Ramos (cell line): ENCODE results near the gene CCDC172.
"Not testable (repeated sequence)": the region's sequence is repeated elsewhere in the genome, so short reads cannot be mapped to it uniquely, and the experiment has no call there.

Source experiments
- in situ Hi-C: fragments of 300-500 bp; cut with MboI; formaldehyde crosslinking; loops from one replicate; pipeline ENCODE4 v1.14.3; 2022; ENCODE audit warnings: low sequenced_read_pairs; ENCODE audit not compliant: unreplicated experiment

CCDC172 gene

DNA sequence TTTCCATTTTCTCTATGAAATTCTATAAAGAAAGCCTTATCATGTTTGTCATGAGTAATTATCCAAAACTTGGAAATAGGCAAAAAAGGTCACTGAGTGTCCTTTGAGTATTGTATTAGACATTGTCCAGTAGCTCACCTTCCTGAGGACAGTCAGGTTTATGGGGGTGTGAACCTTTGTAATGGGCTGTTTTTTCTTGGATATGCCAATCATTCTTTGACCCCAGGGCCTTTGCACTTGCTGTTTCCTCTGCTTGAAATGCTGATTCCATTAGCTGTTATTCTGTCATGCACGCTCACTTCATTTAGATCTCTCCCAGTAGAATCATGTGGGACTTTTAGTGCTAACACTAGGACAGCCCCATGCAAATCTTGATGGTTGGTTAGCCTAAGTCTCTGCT, 4.9 kb downstream of the CCDC172 start:
- in situ Hi-C loops = no loop called here

DNA sequence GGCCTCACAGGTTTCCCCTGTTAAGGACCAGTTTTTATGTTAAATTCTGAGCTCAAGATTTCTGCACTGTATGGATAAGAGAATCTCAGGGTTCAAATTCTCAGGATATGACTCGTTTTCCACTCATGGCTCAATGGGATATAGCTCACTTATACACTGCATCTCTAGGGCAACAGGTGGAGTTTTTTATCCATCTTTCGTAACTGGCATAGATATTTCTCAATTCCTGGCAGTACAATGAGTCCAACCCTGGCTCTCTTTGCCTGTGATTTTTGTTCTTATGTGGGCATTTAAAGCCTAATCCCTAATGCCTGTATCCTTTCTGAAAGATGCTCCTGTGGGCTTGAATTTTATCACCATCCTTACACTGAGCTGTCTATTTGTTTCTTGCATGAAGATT, 7.6 kb downstream of the CCDC172 start:
- in situ Hi-C loops = no loop called here

DNA sequence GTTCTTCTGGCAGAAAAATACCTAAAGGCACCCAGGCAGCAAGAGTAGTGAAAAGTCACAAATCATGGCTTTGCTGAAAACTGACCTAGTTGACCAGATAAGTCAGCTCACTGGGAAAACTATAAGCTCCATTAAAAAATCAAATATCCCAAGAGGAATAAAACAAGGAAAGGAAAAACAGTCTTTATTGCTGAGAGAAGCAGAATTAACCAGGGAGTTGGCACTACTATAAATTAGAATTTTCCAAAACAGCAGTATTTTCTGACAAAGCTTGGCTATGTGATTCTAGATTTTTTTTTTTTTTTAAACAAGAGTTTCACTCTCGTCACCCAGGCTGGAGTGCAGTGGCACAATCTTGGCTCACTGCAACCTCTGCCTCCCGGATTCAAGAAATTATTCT, 12.6 kb downstream of the CCDC172 start:
- in situ Hi-C loops = no loop called here

DNA sequence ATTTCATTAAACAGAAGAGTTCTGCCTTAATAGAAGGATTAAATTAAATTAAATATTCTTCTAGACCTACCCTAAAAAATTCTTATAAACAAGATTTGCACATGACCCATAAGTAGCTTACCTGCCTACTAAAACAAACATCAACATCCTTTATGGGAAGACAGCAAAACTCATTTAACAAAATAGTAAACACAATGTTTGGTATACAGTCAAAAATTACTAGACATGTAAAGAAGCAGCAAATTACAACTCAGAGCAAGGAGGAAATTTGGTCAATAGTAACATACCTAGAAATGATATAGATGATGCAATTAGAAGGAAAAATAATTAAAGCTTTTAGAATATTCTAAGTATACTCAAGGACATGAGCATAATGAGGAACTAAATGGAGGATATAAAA, 27.9 kb downstream of the CCDC172 start:
- in situ Hi-C loops = no loop called here

DNA sequence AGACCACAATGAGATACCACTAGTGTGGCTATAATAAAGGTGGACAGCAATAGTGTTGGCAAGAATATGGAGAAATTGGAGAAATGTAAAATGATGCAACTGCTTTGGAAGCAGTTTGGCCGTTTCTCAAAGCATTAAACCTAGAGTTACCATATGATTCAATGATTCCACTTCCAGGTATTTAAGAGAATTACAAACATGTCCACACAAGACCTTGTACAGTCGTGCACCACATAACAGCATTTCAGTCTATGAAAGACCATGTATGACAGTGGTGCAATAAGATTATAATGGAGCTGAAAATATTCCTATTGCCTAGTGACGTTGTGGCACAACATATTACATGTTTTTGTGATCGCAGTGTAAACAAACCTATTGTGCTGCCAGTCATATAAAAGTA, 29.6 kb downstream of the CCDC172 start:
- in situ Hi-C loops = no loop called here

DNA sequence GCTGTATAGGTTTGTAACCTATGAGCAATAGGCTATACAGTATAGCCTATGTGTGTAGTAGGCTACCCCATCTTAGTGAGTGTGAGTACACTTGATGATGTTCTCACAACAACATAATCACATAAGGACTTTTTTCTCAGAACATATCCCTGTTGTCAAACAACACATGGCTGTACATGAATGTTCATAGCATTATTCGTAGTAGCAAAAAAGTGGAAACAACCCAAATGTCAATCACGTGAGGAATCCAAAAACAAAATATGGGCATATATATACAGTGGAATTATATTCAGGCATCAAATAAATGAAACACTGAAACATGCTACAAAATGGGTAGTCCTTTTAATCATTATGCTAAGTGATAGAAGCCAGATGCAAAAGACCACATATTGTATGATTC, 31.1 kb downstream of the CCDC172 start:
- in situ Hi-C loops = no loop called here

DNA sequence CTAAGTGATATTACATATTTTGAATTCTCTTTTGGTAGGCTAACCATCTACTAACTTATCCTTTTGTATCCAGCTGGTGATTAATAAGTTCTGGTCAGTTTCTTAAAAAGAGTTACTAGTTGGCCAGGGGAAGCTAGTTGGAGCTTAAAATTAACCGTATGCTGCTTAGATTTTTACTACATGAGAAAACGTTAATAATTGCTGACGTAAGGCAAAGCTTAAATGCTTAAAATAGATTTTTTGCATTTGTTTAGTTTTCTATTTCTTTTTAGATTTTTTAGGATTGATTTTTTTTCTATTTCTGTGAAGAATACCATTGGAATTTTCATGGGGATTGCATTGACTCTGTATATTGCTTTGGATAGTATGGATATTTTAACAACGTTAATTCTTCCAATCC, 32.6 kb downstream of the CCDC172 start:
- in situ Hi-C loops = no loop called here

DNA sequence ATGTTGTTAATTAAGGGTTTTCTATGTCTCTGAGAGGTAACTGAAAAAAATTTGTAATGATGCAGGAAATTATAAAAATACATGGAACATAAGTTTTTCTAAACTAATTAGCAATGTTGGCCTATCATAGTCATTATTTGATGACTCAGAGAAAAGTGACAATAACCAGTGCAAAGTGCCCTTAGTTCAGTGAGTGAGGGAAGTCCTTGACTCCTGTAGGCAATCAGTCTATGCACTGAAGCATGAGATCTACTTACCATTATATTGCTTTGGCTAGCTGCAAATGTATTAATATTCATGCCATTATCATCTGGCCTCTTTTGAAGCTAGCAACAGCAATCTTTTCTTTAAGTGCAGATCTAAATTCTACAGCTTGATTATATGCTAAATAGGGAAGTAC, 40.6 kb downstream of the CCDC172 start:
- in situ Hi-C loops = no loop called here

DNA sequence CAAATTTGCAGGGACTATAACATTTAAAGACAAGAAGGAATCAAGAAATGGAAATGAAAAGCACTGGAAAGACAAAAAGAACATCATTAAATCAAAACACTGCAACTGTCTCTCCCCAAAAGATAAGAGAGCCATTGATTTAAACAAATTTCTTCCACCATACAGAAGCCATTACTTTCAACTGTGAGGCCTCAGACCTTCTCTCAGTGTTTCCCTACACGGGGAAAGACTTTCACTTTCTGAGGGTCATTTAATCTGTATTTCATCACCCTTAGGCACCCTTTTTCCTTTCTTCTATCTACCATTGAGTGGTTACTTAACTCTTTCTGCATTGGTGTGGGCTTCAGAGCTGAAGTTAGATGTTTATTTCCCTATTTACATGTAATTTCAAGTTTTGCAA, 47.5 kb downstream of the CCDC172 start:
- in situ Hi-C loops = no loop called here

DNA sequence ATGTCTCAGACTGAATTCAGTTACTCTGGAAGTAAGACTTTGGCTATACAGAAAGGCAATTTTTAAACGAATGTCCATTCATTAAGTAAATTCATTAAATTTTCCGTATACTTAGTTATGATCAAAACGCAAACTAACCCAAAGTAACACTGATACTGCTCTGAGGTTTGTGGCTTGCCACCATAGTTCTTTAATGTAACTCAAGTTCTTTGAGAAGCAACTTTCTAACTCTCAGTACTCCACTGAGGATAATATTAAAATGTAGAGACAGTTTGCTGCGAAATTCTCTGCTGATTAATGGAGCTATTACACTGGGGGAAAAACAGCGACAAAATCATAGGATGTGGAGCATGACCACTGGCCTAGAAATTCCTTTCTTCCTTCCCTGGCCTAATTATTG, 58.0 kb downstream of the CCDC172 start:
- in situ Hi-C loops = no loop called here

DNA sequence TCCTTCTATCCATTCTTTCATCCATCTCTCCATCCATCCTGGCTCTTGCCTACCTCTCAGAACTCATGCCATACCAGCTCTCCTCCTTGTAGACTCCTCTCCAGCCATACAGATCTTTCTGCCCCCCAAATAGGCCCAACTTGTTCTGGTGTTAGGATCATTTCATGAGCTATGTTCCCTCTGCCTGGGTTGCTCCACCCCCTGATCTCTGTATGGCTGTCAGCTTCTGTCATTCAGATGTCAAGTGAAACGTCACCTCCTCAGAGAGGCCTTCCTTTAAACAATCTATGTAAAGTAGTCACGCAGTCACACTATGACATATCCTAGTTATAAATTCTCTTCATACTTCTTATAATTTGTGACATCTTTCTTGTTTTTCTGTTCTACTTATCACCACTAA, 61.1 kb downstream of the CCDC172 start:
- in situ Hi-C loops = no loop called here

DNA sequence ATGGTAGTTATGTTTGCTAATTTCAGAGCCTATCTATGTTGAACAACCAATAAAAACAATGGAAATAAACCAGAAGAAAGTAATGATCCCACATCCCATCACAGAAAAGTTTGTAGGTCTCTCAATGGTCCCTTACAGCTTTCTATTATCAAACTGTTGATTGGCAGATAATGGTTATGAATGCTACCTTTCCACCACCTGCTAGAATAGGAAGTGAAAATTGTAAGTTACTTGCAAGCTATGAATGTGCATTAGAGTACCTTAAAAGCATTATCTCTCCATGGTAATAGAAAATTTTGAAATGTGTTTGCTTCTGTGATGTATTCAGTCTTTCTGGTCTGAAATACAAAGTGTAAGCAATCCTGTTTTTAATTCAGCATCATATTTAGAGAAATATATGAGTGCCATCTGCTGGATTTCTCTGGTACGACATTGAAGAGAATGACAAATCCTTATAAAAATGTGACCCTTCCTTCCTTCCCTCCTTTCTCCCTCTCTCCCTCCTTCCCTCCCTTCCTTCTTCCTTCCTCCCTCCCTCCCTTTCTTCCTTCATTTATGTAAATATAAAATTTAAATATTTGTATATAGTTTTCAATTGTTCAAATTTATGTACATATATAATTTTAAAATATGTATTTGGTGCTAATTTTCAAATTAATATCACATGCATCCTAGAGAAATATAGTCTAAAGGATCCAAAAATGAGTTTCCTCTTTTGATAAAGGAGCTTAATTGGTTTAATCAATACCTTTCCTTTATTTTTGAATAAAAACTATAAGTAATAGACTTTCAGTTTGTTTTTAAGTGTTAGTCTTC, 62.0 kb downstream of the CCDC172 start:
- in situ Hi-C loops = no loop called here

DNA sequence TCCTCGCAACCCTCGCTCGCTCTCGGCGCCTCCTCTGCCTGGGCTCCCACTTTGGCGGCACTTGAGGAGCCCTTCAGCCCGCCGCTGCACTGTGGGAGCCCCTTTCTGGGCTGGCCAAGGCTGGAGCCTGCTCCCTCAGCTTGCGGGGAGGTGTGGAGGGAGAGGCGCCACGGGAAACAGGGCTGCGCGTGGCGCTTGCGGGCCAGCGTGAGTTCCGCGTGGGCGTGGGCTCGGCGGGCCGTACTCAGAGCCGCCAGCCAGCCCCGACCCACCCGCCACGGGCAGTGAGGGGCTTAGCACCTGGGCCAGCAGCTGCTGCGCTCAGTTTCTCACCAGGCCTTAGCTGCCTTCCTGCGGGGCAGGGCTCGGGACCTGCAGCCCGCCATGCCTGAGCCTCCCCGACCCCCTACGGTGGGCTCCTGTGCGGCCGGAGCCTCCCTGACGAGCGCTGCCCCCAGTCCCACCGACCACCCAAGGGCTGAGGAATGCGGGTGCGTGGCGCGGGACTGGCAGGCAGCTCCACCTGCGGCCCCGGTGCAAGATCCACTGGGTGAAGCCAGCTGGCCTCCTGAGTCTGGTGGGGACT, 69.1 kb downstream of the CCDC172 start:
- in situ Hi-C loops = not testable (repeated sequence)

DNA sequence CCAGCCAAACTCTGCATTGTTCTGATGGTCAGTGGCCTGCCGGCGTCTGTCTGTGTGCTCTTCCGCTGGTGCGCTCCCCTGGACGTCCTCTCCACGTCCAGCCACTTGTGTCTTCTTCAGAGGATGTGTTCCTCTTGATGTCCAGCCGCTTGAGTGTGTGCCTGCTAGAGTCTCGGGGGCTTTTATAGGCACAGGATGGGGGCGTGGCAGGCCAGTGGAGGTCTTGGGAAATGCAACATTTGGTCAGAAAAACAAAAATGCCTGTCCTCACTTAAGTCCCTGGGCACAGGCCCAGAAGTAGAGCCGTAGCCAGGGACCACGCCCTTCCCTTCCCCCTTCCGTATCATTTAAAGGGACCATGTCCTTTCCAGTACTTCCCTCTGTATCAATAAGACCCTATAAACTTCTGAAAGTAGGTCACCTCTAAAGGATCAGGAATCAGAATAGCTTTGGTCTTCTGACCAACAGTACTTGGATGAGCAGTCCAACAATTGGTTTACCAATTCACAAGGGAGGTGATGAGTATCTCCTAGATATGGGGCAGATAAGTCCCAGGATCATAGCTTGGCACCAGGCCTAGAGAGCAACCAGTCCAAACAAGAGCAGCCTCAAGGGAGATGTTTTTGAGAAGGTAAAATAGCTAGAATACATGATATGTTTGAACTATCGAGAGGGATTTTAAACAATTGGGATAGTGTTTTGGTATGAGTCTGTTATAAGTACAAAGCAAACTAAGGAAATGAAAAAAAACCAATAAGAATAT, 71.2 kb downstream of the CCDC172 start:
- in situ Hi-C loops = no loop called here

DNA sequence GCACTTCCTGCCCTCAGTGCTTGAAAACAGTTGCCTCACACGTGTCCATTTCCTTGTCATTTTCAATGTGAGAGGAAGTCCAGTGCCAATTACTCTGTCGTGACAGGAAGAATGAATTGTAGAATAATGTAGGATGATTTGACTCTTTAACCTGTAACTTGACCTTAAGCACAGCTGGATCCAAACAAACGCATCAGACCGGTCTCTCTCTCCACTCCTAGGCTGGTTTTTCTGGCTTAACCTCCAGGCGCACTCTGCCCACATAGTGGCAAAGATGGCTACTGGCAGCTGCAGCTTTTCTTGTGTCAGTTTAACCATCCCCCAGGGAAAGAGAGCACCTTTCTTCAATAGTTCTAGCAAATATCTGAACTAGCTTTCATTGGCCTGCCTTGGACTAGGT, 74.0 kb downstream of the CCDC172 start:
- in situ Hi-C loops = no loop called here

DNA sequence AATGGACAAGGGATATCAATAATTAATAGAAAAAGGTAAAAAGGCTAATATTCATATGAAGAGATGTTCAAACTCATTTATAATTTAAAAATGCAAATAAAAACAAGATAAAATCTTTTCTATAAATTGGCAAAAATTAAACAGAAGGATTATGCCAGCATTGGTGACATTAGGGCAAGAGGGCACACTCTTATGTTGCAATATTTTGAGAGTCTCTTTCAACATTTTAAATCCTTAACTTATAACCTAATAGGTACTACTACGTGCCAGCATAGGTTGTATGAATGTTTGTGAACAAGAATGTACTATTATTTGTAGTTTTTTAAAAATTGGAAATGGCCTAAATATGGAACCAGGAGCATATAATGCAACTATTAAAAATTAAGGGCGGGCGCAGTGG, 78.6 kb downstream of the CCDC172 start:
- in situ Hi-C loops = no loop called here

DNA sequence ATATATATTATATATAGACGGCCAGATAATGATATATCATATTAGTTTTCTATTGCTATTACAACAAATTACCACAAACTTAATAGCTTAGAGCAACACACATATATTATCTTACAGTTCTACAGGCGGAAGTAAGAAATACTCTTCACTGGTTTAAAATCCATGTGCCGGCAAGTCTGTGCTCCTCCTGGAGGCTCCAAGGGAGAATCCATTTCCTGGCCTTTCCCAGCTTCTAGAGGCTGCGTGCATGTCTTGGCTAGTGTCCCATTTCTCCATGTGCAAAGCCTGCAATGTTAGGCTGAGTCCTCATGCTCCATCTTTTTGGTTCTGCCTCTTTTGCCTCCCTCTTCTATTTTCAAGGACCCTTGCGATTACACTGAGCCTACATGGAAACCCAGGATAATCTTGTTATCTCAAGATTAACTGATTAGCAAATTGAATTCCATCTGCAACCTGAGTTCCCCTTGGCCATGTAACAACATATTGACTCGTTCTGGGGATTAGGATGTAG, 79.5 kb downstream of the CCDC172 start:
- in situ Hi-C loops = no loop called here

DNA sequence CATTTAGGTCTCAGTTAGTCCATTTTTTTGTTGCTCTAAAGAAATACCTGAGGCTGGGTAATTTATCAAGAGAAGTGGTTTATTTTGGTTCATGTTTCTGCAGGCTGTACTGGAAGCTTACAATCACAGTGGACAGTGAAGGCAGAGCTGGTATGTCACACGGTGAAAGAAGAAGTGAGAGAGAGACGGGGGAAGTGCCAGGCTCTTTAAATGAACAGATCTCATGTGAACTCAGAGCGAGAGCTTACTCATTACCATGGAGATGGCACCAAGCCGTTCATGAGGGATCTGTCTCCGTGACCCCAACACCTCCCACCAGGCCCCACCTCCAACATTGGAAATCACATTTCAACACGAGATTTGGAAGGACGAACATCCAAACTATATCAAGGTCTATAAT, 84.5 kb downstream of the CCDC172 start:
- in situ Hi-C loops = no loop called here

DNA sequence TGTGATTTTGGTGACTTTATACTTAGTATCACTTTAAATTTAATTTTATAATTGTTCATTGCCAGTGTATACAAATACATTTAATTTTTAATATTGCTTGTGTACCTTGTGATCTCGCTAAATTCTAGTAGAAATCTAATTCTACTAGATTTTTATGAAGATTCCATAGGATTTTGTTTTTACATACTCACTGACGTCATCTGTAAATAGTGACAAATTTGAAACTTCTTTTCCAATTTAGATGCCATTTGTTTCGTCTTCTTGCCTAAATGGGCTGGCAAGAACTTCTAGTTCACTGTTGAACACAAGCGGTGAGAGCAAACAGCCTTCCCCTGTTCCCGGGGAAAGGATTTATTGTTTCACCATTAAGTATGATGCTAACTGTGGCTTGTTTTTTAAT, 86.1 kb downstream of the CCDC172 start:
- in situ Hi-C loops = no loop called here

DNA sequence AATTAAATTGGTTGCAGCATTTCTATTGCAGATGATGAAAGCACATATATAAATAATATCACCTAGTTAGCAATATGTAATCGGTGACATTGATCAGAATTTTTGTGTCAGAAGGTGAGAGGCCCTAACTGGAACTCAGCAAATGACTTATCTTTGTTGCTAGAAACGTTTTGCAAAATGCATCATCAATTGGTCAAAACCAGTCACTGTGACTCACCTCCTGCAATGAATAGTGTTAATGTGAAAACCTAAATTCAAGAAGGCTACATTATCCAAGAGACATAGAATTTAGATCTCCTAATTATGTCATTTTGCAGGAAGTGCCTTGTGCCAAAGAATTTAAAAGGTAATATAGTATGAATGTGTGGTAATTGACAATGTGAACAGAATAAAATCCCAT, 93.6 kb downstream of the CCDC172 start:
- in situ Hi-C loops = no loop called here

DNA sequence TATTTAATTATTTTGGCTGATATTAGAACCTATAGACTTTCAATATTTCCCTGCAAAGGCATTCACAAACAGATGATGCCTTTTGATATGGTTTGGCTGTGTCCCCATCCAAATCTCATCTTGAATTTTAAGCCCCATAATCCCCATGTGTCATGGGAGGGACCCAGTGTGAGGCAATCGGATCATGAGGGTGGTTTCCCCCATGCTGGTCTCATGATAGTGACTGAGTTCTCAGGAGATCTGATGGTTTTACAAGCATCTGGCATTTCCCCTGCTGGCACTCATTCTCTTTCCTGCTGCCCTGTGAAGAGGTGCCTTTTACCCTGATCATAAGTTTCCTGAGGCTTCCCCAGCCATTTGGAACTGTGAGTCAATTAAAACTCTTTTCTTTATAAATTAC, 94.1 kb downstream of the CCDC172 start:
- in situ Hi-C loops = no loop called here
